Fibroblast of the aortic adventitia (primary cell): Measurements from ENCODE around the gene HEMK1. TPM values are rescaled to one million over a fixed set of nuclear protein-coding genes. Genes with fewer than 3 reads are reported as not detected.

ENCODE experiments used
- DNase-seq: peaks from one replicate; pipeline ENCODE4 v3.0.0-alpha.2; 2010; ENCODE audit warnings: low read depth
- H3K4me3 ChIP-seq: 2 replicates; pipeline ENCODE4 v1.5.1; 2011; ENCODE audit warnings: low read depth, mild to moderate bottlenecking, control low read depth, low read length, moderate library complexity
- total RNA-seq: library from RNA; depleted of rRNA; stranded (reverse); fragments of >200 nt; gene quantifications from 2 replicates; pipeline ENCODE4 v1.2.3, GENCODE V29; 2012; ENCODE audit warnings: low replicate concordance
- TF ChIP-seq, protein P1 (sequence below): IDR thresholded peaks from 2 replicates; pipeline ENCODE4 v1.5.1; 2011; ENCODE audit warnings: mild to moderate bottlenecking, low read length, control low read depth, inconsistent platforms; ENCODE audit not compliant: insufficient read depth

HEMK1 gene
- total RNA-seq, 1 donor = 14.4 TPM

- DNase-seq = no peak
- no peak overlapping the region for H3K4me3 ChIP-seq
- TF ChIP-seq, protein P1, sequence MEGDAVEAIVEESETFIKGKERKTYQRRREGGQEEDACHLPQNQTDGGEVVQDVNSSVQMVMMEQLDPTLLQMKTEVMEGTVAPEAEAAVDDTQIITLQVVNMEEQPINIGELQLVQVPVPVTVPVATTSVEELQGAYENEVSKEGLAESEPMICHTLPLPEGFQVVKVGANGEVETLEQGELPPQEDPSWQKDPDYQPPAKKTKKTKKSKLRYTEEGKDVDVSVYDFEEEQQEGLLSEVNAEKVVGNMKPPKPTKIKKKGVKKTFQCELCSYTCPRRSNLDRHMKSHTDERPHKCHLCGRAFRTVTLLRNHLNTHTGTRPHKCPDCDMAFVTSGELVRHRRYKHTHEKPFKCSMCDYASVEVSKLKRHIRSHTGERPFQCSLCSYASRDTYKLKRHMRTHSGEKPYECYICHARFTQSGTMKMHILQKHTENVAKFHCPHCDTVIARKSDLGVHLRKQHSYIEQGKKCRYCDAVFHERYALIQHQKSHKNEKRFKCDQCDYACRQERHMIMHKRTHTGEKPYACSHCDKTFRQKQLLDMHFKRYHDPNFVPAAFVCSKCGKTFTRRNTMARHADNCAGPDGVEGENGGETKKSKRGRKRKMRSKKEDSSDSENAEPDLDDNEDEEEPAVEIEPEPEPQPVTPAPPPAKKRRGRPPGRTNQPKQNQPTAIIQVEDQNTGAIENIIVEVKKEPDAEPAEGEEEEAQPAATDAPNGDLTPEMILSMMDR = no peak
Measured at GRCh38 chr3:50637011-50637410, 67.7 kb downstream of the HEMK1 start.

GRCh38 chr3:50637945-50638344 is 68.6 kb downstream of the HEMK1 start:
- TF ChIP-seq, protein P1 = no peak
- no peak overlapping the region for H3K4me3 ChIP-seq
- DNase-seq = no peak

GRCh38 chr3:50639055-50639494 is 69.8 kb downstream of the HEMK1 start:
- peak; percentile 68 for DNase-seq

GRCh38 chr3:50642382-50642781 is 73.1 kb downstream of the HEMK1 start:
- DNase-seq = no peak
- H3K4me3 ChIP-seq = no peak overlapping the region

More at GRCh38 chr3:50639055-50639494, 69.8 kb downstream of the HEMK1 start:
- H3K4me3 ChIP-seq = no peak overlapping the region
- TF ChIP-seq, protein P1 = no peak

GRCh38 chr3:50644561-50644960 is 75.2 kb downstream of the HEMK1 start:
- no peak overlapping the region for H3K4me3 ChIP-seq
- TF ChIP-seq, protein P1 = no peak
- DNase-seq = peak; percentile 35

More at GRCh38 chr3:50642382-50642781, 73.1 kb downstream of the HEMK1 start:
- TF ChIP-seq, protein P1 = no peak

GRCh38 chr3:50645378-50645777 is 76.1 kb downstream of the HEMK1 start:
- H3K4me3 ChIP-seq = no peak overlapping the region
- no peak for DNase-seq
- TF ChIP-seq, protein P1 = no peak

Other genes with a start within 250 kb of the HEMK1 start
- gene HYAL2, start 246.8 kb upstream of the HEMK1 start, total RNA-seq = 7.8 and 27.0 TPM in 2 replicates
- 11.9 and 15.5 TPM in 2 replicates for gene TUSC2, start 241.3 kb upstream of the HEMK1 start, total RNA-seq
- 20.4 and 45.7 TPM in 2 replicates for gene RASSF1, start 228.7 kb upstream of the HEMK1 start, total RNA-seq
- 0.81 and 0.82 TPM in 2 replicates for gene ZMYND10, start 223.8 kb upstream of the HEMK1 start, total RNA-seq
- gene NPRL2, start 218.7 kb upstream of the HEMK1 start, total RNA-seq = 9.4 and 19.7 TPM in 2 replicates
- 12.2 and 15.8 TPM in 2 replicates for gene CYB561D2, start 218.7 kb upstream of the HEMK1 start, total RNA-seq
- gene TMEM115, start 210.0 kb upstream of the HEMK1 start, total RNA-seq = 47.9 and 48.9 TPM in 2 replicates
- gene CACNA2D2, start 65.9 kb upstream of the HEMK1 start, total RNA-seq = not detected in 2 replicates
- 13.3 and 16.4 TPM in 2 replicates for gene C3orf18, start 1.8 kb upstream of the HEMK1 start, total RNA-seq
- gene CISH, start 42.3 kb downstream of the HEMK1 start, total RNA-seq = 0.98 and 1.4 TPM in 2 replicates
- gene MAPKAPK3, start 47.6 kb downstream of the HEMK1 start, total RNA-seq = 16.0 and 55.2 TPM in 2 replicates
- gene DOCK3, start 105.4 kb downstream of the HEMK1 start, total RNA-seq = 0.36 and 0.41 TPM in 2 replicates